Activated CD4-positive, alpha-beta memory T cell treated with anti-CD3 and anti-CD28 coated beads for 36 hours (primary cell): ENCODE data around the gene LHFPL3. TPM values are rescaled to one million over a fixed set of nuclear protein-coding genes. Genes with fewer than 3 reads are reported as not detected.
"Not testable (repeated sequence)": the region's sequence is repeated elsewhere in the genome, so short reads cannot be mapped to it uniquely, and the experiment has no call there.

Source experiments
- CTCF ChIA-PET: fragments of 350-600 bp; sonication (Branson Sonifier 250); formaldehyde crosslinking; loops from one replicate; lab custom pipeline; 2021; ENCODE audit warnings: antibody characterized with exemption, inconsistent platforms; lab: Charles Lee
- POLR2A ChIA-PET: fragments of 350-600 bp; sonication (Branson Sonifier 250); formaldehyde crosslinking; loops from one replicate; lab custom pipeline; 2021; ENCODE audit warnings: antibody characterized with exemption; lab: Charles Lee
- DNase-seq: peaks from one replicate; pipeline ENCODE4 v3.0.0-alpha.2; 2020
- H3K27ac Mint-ChIP-seq: one replicate; pipeline ENCODE4 v1.8.0; 2021; ENCODE audit warnings: mixed read lengths
- H3K27me3 Mint-ChIP-seq: one replicate; pipeline ENCODE4 v1.8.0; 2021; ENCODE audit warnings: mixed read lengths
- H3K36me3 Mint-ChIP-seq: one replicate; pipeline ENCODE4 v1.8.0; 2021; ENCODE audit warnings: mixed read lengths
- H3K4me1 Mint-ChIP-seq: one replicate; pipeline ENCODE4 v1.8.0; 2021; ENCODE audit warnings: low read depth, mixed read lengths
- H3K4me3 Mint-ChIP-seq: one replicate; pipeline ENCODE4 v1.8.0; 2021; ENCODE audit warnings: mild to moderate bottlenecking, mixed read lengths
- H3K9me3 Mint-ChIP-seq: one replicate; pipeline ENCODE4 v1.8.0; 2021; ENCODE audit warnings: mixed read lengths
- intact Hi-C: fragments of 100-400 bp; cut with micrococcal nuclease; formaldehyde crosslinking; loops from one replicate; pipeline ENCODE4 v1.15.1; 2023
- total RNA-seq, 2 experiments: library from RNA; stranded (reverse); gene quantifications; one replicate each; pipeline ENCODE4 v1.2.3, GENCODE V29; 2021

The LHFPL3 gene
- total RNA-seq, result not detected

DNA sequence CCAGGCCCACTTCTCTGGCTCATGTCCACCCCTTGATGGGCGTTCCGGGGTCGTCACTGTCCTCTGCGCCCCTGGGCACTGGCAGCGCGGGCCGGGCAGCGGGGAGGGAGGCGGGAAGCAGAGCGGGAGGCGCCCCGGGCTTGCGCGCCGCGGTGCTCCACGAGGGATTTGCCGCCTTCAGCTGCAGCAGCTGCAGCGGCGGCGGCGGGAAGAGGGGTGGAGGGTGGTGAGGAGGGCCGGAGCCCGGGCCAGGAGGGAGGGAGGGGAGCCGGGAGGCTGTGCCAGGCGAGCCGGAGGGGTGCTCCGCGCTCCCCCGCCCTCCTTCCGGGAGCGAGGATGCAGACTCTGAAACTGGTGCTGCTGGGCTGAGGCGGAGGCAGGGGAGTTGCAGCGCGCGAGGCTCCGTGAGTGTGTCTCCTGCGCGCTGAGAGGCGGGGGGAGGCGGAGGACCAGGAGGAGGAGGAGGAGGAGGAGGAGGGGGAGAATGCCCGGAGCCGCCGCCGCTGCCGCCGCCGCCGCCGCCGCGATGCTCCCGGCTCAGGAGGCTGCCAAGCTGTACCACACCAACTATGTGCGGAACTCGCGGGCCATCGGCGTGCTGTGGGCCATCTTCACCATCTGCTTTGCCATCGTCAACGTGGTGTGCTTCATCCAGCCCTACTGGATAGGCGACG, at the start of gene LHFPL3:
TSS of gene LHFPL3 (plus strand) at position 308 of the 674 bp plus-strand sequence.
- H3K9me3 Mint-ChIP-seq, result no peaks in the 10 kb centered on the region
- no peak for DNase-seq
- POLR2A ChIA-PET, result no interaction called here
- CTCF ChIA-PET, result no interaction called here
- H3K4me1 Mint-ChIP-seq, result peaks cover 10% of the 10 kb centered on the region
- no peak within 1 kb of the TSS for H3K27ac Mint-ChIP-seq
- peaks cover 38% of the 10 kb centered on the region for H3K27me3 Mint-ChIP-seq
- no peaks in the 10 kb centered on the region for H3K36me3 Mint-ChIP-seq
- no peak within 1 kb of the TSS for H3K4me3 Mint-ChIP-seq
- intact Hi-C loops, result no loop called here

DNA sequence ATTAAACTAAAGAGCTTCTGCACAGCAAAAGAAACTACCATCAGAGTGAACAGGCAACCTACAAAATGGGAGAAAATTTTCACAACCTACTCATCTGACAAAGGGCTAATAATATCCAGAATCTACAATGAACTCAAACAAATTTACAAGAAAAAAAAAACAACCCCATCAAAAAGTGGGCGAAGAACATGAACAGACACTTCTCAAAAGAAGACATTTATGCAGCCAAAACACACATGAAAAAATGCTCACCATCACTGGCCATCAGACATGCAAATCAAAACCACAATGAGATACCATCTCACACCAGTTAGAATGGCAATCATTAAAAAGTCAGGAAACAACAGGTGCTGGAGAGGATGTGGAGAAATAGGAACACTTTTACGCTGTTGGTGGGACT, 46.7 kb upstream of the LHFPL3 start:
- H3K9me3 Mint-ChIP-seq, CTCF ChIA-PET, DNase-seq, H3K27me3 Mint-ChIP-seq, POLR2A ChIA-PET, H3K27ac Mint-ChIP-seq, H3K4me3 Mint-ChIP-seq, intact Hi-C loops, H3K36me3 Mint-ChIP-seq, H3K4me1 Mint-ChIP-seq: not testable (repeated sequence)

DNA sequence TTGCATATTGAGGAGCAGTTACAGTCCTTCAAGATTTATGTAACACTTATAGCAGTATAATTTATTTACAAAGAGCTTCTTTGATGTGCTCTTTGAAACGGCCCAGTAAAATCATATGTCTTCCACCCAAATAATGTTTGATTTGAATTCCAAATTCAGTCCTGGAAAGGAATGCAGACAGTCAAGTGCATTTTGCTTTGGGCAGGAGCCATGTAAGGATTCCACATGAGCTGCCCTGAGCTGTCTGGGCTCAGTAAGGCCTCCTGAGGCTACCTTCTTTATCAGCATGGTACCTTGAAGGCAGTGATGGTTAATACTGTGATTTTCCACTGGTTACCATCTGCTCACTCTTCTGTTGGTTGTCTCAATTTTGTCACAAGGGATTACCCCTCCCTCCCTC, 41.6 kb upstream of the LHFPL3 start:
- Mint-ChIP-seq H3K36me3 (no peaks in the 10 kb centered on the region), H3K4me1 (no peaks in the 10 kb centered on the region), H3K27ac (no peak overlapping the region), H3K27me3 (peaks cover 7% of the 10 kb centered on the region), H3K4me3 (no peak overlapping the region), H3K9me3 (peaks cover 4% of the 10 kb centered on the region)
- POLR2A ChIA-PET, result no interaction called here
- intact Hi-C loops, result no loop called here
- DNase-seq, result no peak
- CTCF ChIA-PET, result no interaction called here

DNA sequence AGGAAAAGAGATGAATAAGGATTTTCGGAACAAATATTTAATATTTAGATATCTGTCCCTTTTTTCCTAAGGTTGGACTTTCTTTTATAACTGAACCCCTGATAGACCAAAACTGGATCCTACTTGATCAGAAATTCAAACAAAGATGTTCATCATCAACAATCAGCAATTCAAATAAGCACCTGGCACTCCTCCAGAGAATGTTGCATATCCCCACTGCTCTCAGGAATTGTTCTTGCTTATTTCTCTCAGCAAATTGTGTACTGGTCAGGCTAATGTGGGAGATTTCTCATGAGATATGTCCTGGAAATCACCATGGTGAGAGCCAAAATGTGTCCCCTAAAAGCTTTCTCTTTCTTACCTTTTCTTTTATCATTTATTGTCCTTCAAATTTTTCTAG, 40.3 kb upstream of the LHFPL3 start:
- Mint-ChIP-seq H3K27me3 (peaks cover 9% of the 10 kb centered on the region), H3K27ac (no peak overlapping the region), H3K36me3 (no peaks in the 10 kb centered on the region), H3K4me3 (no peak overlapping the region), H3K9me3 (peaks cover under 1% of the 10 kb centered on the region), H3K4me1 (no peaks in the 10 kb centered on the region)
- DNase-seq, result no peak
- ChIA-PET CTCF (no interaction called here), POLR2A (no interaction called here)
- intact Hi-C loops, result no loop called here

DNA sequence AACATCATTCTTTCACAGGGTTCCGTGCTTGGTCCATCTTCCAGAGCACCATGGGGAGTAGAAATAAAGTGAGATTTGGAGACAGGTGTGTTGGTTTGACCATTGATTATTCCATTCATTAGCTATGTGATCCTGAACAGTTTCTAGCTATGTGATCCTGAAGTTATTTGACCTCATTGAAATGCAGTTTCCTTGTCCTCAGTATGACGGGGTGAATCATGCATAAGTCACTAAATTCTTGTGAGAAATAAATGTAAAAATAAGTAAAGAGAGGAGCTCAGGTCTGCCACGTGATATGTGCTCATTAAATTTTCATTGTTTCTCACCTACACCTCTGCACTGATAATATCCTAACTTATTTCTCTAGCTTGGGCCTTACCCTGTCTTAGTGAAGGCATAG, 34.1 kb upstream of the LHFPL3 start:
- Mint-ChIP-seq H3K36me3 (no peaks in the 10 kb centered on the region), H3K4me3 (no peak overlapping the region)
- CTCF ChIA-PET, result no interaction called here

DNA sequence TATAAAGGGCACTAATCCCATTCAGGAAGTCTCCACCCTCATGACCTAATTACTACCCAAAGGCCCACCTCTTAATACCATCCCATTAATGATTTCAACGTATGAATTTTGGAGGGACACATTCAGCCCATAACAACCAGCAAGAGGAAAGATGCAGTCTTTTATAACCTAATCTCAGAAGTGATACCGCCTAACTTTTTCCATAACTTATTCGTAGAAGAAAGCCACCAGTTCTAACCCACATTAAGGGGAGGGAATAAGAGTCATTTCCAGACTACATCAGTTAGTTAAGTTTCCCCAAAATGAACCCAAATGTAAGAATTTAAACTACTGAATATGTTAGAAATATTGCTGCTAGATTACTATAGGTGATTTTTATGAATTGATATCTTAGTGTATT, 32.1 kb upstream of the LHFPL3 start:
- DNase-seq, result no peak
- peaks cover 15% of the 10 kb centered on the region for H3K27me3 Mint-ChIP-seq
- intact Hi-C loops, result no loop called here
- CTCF ChIA-PET, result interaction anchor here (1.1 kb wide), 1 partner anchor 29 kb away, joined by 3 read pairs; no protein-coding TSS in a partner anchor
- H3K9me3 Mint-ChIP-seq, result peaks cover 2% of the 10 kb centered on the region
- POLR2A ChIA-PET, result no interaction called here
- H3K27ac Mint-ChIP-seq, result no peak overlapping the region
- H3K4me1 Mint-ChIP-seq, result peaks cover 4% of the 10 kb centered on the region
- no peak overlapping the region for H3K4me3 Mint-ChIP-seq
- H3K36me3 Mint-ChIP-seq, result no peaks in the 10 kb centered on the region

More for the DNA sequence above, 34.1 kb upstream of the LHFPL3 start:
- Mint-ChIP-seq H3K9me3 (peaks cover 2% of the 10 kb centered on the region), H3K27ac (no peak overlapping the region), H3K27me3 (peaks cover 16% of the 10 kb centered on the region), H3K4me1 (peaks cover 4% of the 10 kb centered on the region)
- POLR2A ChIA-PET, result no interaction called here
- intact Hi-C loops, result no loop called here
- DNase-seq, result no peak

DNA sequence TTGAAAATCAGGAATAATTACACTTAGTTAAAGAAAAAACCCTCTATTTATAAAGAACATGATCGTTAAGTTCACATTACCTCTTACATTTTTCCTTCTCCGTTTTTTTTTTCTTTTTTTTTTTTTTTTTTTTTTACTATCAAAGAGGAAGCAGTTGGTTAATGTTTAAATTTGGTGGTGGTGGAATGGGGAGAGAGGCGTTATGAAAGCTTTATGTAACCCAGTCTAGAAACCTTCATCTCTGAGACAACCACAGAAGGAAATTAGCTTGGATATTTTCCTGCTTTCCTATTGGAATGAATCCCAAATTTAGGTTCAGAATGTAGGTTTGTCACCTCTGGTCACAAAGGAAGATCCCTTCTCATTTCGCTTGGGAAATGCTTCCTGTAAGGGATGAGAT, 31.5 kb upstream of the LHFPL3 start:
- peaks cover 16% of the 10 kb centered on the region for H3K27me3 Mint-ChIP-seq
- intact Hi-C loops, result no loop called here
- ChIA-PET CTCF (no interaction called here), POLR2A (no interaction called here)
- no peak overlapping the region for H3K4me3 Mint-ChIP-seq
- H3K4me1 Mint-ChIP-seq, result peaks cover 4% of the 10 kb centered on the region
- no peak overlapping the region for H3K27ac Mint-ChIP-seq
- DNase-seq, result no peak
- peaks cover 2% of the 10 kb centered on the region for H3K9me3 Mint-ChIP-seq
- no peaks in the 10 kb centered on the region for H3K36me3 Mint-ChIP-seq

DNA sequence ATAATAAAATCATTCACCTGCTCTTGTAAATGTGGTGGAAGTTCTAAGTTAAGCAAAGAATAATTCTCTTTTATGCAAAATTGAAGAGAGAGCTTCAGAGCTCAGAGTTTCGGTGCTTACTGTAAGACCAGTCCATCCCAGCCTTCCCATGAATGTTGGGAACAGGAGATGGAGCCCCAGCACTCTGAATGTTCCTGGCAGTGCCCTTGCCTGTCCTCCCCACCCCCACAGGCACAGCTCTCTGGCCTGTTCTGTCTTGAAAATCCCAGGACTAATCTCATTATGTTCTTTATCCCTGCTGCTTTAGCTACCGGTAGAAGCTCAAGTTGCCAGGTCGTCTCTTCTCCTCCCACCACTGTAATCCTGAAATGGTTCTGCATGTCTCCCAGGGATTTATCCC, 29.1 kb upstream of the LHFPL3 start:
- no peak overlapping the region for H3K4me3 Mint-ChIP-seq
- DNase-seq, result no peak
- ChIA-PET POLR2A (no interaction called here), CTCF (interaction anchor here (1.2 kb wide), 1 partner anchor 68 kb away, joined by 3 read pairs; no protein-coding TSS in a partner anchor)
- H3K27ac Mint-ChIP-seq, result no peak overlapping the region
- H3K9me3 Mint-ChIP-seq, result peaks cover 2% of the 10 kb centered on the region
- H3K27me3 Mint-ChIP-seq, result peaks cover 10% of the 10 kb centered on the region
- H3K36me3 Mint-ChIP-seq, result no peaks in the 10 kb centered on the region
- intact Hi-C loops, result no loop called here
- H3K4me1 Mint-ChIP-seq, result peaks cover 4% of the 10 kb centered on the region

DNA sequence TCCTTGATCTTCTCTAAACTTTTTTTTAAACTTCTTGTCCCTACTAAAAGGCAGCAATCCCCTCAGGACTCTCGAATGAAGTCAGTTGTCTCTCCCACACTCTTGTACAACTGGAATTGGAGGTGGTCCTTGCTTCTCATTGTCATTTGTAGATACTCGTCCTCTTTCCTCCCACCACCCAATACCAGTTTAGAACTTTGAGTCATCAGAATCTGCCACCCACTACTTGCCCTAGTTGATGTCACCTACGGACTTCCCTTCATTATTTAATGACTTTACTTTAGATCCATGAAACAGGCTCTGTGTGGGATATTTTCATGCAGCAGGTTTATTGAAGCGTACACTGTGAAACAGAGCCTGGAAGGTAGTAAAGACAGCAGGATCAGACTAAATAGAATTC, 28.6 kb upstream of the LHFPL3 start:
- Mint-ChIP-seq H3K27ac (no peak overlapping the region), H3K4me3 (no peak overlapping the region), H3K9me3 (peaks cover 2% of the 10 kb centered on the region), H3K4me1 (peaks cover 4% of the 10 kb centered on the region), H3K27me3 (peaks cover 9% of the 10 kb centered on the region), H3K36me3 (no peaks in the 10 kb centered on the region)
- intact Hi-C loops, result no loop called here
- POLR2A ChIA-PET, result no interaction called here
- DNase-seq, result no peak
- CTCF ChIA-PET, result interaction anchor here (1.2 kb wide), 1 partner anchor 68 kb away, joined by 3 read pairs; no protein-coding TSS in a partner anchor

DNA sequence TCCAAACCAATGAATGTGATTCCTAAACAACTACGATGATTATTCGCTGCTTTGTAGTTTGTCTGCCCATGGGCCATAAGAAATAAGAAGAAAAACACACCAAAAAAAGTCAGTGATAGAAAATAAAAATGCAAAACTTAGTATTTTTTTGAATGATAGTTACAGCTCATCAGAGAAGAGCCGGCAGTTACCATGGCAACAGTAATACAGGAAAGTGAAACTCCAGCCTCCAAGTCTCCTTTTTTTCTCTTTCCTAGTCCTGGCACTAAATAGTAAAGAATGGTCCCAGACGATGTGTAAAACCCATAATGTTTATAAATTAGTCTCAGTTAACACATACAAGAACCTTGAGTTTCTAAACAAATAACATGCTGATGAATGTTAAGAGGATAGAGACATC, 21.6 kb upstream of the LHFPL3 start:
- Mint-ChIP-seq H3K9me3 (no peaks in the 10 kb centered on the region), H3K27ac (no peak overlapping the region), H3K27me3 (peaks cover 2% of the 10 kb centered on the region), H3K4me1 (no peaks in the 10 kb centered on the region), H3K4me3 (no peak overlapping the region), H3K36me3 (no peaks in the 10 kb centered on the region)
- CTCF ChIA-PET, result no interaction called here
- POLR2A ChIA-PET, result no interaction called here
- DNase-seq, result no peak
- intact Hi-C loops, result no loop called here

DNA sequence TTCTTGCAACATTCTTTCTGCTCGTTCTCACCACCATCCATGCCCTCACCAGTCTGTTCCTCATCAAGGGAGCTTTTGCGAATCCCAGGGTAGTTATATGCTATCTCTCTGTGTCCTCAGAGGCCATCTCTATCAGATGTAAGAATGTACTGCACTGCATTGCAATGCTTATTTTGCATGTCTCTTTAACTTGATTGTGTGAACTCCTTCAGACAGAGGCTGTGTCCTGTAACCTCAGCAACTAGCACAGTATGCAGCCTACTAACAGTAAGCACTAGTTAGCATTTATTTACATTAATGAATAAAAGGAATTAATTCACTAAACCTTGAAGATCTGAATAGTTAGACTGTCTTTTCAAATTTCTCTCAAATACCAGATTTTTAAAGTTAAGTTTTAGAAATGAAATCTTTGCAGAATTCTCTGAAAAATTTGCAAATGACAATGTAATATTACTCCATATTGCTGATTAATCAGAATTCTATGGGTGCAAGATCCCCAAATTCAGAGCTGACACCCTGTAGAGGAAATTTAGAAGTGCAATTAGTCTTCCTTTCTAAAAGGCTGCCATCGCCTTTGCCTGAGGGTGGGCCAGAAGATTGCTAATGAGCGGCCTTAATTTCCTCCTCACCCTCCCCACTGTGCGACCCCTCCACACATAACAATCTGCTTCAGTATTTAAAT, 10.3 kb upstream of the LHFPL3 start:
- no peak overlapping the region for H3K4me3 Mint-ChIP-seq
- intact Hi-C loops, result no loop called here
- H3K4me1 Mint-ChIP-seq, result no peaks in the 10 kb centered on the region
- H3K9me3 Mint-ChIP-seq, result peaks cover 17% of the 10 kb centered on the region
- CTCF ChIA-PET, result no interaction called here
- H3K27me3 Mint-ChIP-seq, result no peaks in the 10 kb centered on the region
- POLR2A ChIA-PET, result no interaction called here
- DNase-seq, result no peak
- no peaks in the 10 kb centered on the region for H3K36me3 Mint-ChIP-seq
- H3K27ac Mint-ChIP-seq, result no peak overlapping the region

DNA sequence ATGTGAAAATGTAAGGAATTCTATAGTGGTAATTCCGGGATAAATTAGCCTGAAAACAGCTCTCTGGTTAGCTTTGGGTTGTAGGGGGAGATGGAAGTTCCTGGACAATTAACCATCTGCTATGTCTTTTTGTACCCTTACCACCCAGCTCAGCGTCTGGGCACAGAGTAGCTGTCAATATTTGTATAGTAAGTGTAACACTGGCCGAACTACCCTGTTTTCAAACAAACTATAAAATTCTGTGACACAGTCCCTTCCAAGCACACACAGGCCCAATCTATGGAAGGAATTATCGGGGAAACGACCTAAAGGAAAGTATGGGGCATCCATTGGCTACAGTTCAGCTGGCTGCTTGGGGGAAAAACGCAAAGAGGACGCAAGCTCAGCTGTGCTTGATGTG, 869 bp upstream of the LHFPL3 start:
- no peak for DNase-seq
- Mint-ChIP-seq H3K4me3 (no peak overlapping the region), H3K27me3 (peaks cover 36% of the 10 kb centered on the region), H3K4me1 (peaks cover 10% of the 10 kb centered on the region), H3K9me3 (no peaks in the 10 kb centered on the region), H3K36me3 (no peaks in the 10 kb centered on the region), H3K27ac (no peak overlapping the region)
- POLR2A ChIA-PET, result no interaction called here
- CTCF ChIA-PET, result no interaction called here
- intact Hi-C loops, result no loop called here

DNA sequence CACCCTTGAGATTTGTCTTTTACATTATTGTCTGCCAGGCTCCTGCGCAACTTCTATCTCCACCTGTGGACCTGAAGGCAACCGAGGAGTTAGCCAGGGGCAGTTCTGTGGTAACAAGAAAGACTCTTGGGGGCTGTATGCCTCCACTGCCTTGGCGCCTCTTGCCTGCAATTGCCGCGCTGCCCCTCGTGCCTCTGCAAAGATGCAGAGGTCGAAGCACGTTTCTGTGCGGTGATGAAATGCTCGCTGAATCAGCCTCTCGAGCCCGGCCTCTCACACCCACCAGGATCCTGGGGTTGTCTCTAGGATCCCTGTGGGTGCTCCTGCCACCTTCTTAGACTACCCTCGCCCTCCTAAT, 486 bp upstream of the LHFPL3 start:
- Mint-ChIP-seq H3K36me3 (no peaks in the 10 kb centered on the region), H3K27ac (no peak overlapping the region), H3K4me3 (no peak overlapping the region), H3K27me3 (peaks cover 38% of the 10 kb centered on the region), H3K4me1 (peaks cover 10% of the 10 kb centered on the region), H3K9me3 (no peaks in the 10 kb centered on the region)
- no peak for DNase-seq
- intact Hi-C loops, result no loop called here
- CTCF ChIA-PET, result no interaction called here
- POLR2A ChIA-PET, result no interaction called here
